Activated B cell treated with CpG ODN at 0.5 μM for 24 hours (primary cell): ENCODE results near the gene LARP4B. TPM values are rescaled to one million over a fixed set of nuclear protein-coding genes. Genes with fewer than 3 reads are reported as not detected.

Source experiments
- ATAC-seq: fragments of 200-7000 bp; cut with Tn5 transposase; one replicate; pipeline ENCODE4 v1.10.0; 2021; ENCODE audit warnings: low read depth, mild to moderate bottlenecking, moderate library complexity
- CTCF ChIA-PET: fragments of 350-600 bp; sonication (Branson Sonifier 250); formaldehyde crosslinking; loops from one replicate; lab custom pipeline; 2021; ENCODE audit warnings: antibody characterized with exemption; lab: Charles Lee
- POLR2A ChIA-PET: fragments of 350-600 bp; sonication (Branson Sonifier 250); formaldehyde crosslinking; loops from one replicate; lab custom pipeline; 2021; ENCODE audit warnings: antibody characterized with exemption; lab: Charles Lee
- DNase-seq: peaks from one replicate; pipeline ENCODE4 v3.0.0; 2022
- H3K27ac Mint-ChIP-seq: one replicate; pipeline ENCODE4 v1.8.0; 2020; ENCODE audit warnings: mixed read lengths
- H3K27me3 Mint-ChIP-seq: one replicate; pipeline ENCODE4 v1.8.0; 2021; ENCODE audit warnings: mixed read lengths
- H3K36me3 Mint-ChIP-seq: one replicate; pipeline ENCODE4 v1.8.0; 2021; ENCODE audit warnings: low read depth, mixed read lengths
- H3K4me1 Mint-ChIP-seq: one replicate; pipeline ENCODE4 v1.8.0; 2021; ENCODE audit warnings: mixed read lengths
- H3K4me3 Mint-ChIP-seq: one replicate; pipeline ENCODE4 v1.8.0; 2020; ENCODE audit warnings: mild to moderate bottlenecking, mixed read lengths
- H3K9me3 Mint-ChIP-seq: one replicate; pipeline ENCODE4 v1.8.0; 2020; ENCODE audit warnings: mixed read lengths
- intact Hi-C: fragments of 100-400 bp; cut with micrococcal nuclease; formaldehyde crosslinking; loops from one replicate; pipeline ENCODE4 v1.15.1; 2024
- total RNA-seq: library from RNA; stranded (reverse); gene quantifications from 2 replicates; pipeline ENCODE4 v1.2.3, GENCODE V29; 2022
- TF ChIP-seq, protein P1 (sequence below): fragments of 200-600 bp; IDR thresholded peaks from one replicate; pipeline ENCODE4 v1.8.0; 2022; ENCODE audit warnings: antibody characterized with exemption, mild to moderate bottlenecking

The LARP4B gene
- total RNA-seq, 1 donor from 2014 or later = 103 TPM

DNA sequence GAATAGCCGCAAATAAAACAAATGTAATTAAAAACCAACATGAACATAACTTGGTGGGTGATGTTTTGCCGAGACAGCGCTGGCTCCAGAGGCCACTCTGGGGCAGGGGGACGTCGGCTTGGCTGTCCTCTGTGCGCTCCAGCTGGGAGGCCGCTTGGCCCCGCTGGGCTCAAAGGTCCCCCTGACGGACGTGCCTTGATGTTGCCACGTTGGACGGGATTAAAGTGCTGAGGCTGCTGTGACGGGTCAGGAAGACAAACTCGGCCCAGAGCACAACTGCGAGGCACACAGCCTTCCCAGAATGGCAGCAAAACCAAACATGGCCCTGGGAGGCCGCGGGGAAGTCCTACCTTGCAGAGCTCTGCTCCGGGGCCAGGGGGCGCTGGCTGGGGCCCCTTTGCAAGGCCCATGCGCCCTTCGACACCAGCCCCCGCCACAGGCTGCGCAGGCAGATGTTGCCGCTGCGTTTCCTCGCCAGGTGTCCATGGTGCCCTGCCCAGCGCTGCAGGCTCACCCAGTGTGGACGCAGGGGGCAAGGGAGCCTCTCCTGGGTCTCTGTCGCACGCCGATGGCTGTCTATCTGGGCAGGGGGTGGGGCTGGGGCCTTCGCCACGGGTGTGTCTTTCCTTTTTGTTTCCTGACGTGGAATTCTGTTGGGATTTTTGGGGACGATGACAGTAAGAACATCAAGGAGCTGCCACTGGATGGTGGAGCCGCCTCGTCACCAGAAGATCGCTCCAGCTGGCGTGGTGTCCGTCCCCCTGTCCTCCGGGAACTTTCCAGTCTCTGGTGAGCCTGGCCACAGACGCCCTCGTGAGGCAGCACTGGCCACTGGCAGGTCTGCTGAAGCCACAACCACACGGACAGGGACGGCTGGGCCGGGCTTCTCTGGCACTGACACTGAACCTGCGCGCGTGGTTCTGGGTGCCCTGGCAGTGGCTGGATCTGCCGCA is 142.4 kb downstream of the LARP4B start:
- CTCF ChIA-PET = interaction anchor here (0.7 kb wide), 1 partner anchor 29 kb away, joined by 3 read pairs; no protein-coding TSS in a partner anchor
- ATAC-seq (peak; percentile 71), DNase-seq (peak; percentile 22)
- H3K4me3 Mint-ChIP-seq = peak overlapping the region; percentile 74
- TF ChIP-seq, protein P1, sequence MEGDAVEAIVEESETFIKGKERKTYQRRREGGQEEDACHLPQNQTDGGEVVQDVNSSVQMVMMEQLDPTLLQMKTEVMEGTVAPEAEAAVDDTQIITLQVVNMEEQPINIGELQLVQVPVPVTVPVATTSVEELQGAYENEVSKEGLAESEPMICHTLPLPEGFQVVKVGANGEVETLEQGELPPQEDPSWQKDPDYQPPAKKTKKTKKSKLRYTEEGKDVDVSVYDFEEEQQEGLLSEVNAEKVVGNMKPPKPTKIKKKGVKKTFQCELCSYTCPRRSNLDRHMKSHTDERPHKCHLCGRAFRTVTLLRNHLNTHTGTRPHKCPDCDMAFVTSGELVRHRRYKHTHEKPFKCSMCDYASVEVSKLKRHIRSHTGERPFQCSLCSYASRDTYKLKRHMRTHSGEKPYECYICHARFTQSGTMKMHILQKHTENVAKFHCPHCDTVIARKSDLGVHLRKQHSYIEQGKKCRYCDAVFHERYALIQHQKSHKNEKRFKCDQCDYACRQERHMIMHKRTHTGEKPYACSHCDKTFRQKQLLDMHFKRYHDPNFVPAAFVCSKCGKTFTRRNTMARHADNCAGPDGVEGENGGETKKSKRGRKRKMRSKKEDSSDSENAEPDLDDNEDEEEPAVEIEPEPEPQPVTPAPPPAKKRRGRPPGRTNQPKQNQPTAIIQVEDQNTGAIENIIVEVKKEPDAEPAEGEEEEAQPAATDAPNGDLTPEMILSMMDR = no peak
- H3K4me1 Mint-ChIP-seq = peaks cover 10% of the 10 kb centered on the region
- no peak overlapping the region for H3K27ac Mint-ChIP-seq
- H3K9me3 Mint-ChIP-seq = no peaks in the 10 kb centered on the region
- H3K36me3 Mint-ChIP-seq = no peaks in the 10 kb centered on the region
- POLR2A ChIA-PET = no interaction called here
- H3K27me3 Mint-ChIP-seq = peaks cover 20% of the 10 kb centered on the region
- intact Hi-C loops = loop anchor here (1.0 kb wide), 1 partner anchor 278 kb away; no protein-coding TSS in a partner anchor

DNA sequence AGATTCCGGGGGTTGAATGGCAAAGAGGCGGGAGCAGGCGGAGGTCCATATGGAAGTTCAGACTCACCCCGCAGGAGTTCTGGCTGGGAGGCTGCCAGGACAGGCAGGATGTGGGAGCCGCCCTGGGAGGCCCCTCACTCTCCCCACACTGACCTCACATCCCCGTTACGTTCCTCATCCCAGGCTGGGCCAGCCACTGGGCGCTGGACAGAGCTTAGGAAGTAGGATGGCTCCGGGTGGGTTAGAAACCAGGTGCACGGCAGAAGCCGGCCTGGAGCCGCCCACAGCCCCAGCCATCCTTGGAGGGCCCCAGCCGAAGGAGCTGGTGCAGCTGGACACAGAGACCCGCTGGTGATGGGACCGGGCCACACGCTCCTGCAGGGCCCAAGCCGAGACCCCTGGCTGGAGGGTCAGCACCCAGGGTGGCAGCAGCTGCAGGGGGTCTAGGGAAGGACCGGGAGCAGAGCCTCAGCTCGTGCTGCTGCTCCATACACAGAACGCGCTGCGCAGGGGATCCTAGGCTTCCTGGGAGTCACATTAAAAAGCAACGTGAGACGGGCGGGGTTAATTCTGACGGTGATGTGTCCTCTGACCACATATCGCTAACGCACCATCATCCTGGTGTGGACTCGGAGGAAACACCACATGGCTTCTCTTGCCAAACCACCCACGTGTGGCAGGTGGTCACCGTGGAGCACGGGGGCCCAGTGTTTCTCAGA is 143.4 kb downstream of the LARP4B start:
- Mint-ChIP-seq H3K4me3 (no peak overlapping the region), H3K36me3 (no peaks in the 10 kb centered on the region), H3K27ac (no peak overlapping the region), H3K9me3 (no peaks in the 10 kb centered on the region), H3K27me3 (peaks cover 20% of the 10 kb centered on the region), H3K4me1 (peaks cover 10% of the 10 kb centered on the region)
- peak; percentile 12 for DNase-seq
- intact Hi-C loops = no loop called here
- ChIA-PET POLR2A (no interaction called here), CTCF (no interaction called here)
- TF ChIP-seq, protein P1 = no peak
- no peak for ATAC-seq

DNA sequence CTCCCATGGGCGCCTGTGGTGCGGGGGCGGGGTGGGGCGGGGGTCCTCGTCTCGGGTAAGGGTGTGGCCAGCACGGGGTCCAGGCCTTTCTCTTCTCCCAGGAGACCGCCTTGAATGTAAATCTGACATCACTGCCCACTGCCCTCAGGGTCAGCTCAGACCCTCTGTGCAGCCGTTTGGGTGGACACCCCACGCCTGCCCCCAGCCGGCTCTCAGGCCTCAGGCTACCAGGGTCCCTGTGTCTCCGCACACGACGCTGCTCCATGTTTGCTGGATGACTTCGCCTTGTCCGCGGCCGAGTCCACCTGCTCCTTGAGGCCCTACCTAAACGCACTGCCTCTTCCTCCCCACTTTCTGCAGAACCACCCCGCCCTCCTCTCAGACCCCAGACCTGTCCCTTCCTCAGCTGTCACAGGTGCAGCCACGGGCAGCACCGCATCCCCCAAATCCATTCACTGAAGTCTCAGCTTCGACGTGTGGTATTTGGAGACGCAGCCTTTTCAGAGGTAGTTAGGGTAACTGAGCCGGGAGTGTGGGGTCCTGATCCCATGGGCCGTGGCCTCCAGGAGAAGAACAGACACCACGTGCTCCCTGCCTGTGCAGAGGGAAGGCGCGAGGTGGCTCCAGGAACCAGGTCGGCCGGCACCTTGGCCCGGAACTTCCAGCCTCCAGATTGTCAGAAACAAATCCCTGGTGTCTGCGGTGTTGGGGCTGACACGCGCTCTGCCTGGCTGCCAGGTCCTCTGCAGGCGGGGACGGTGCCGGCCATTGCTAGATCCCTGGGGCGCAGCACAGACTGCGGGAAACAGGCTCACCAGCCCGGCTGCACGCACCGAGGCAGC is 144.7 kb downstream of the LARP4B start:
- H3K27me3 Mint-ChIP-seq = peaks cover 30% of the 10 kb centered on the region
- peaks cover 10% of the 10 kb centered on the region for H3K4me1 Mint-ChIP-seq
- TF ChIP-seq, protein P1 = no peak
- no peaks in the 10 kb centered on the region for H3K36me3 Mint-ChIP-seq
- ATAC-seq (no peak), DNase-seq (peak; percentile 11)
- H3K27ac Mint-ChIP-seq = no peak overlapping the region
- H3K4me3 Mint-ChIP-seq = no peak overlapping the region
- H3K9me3 Mint-ChIP-seq = no peaks in the 10 kb centered on the region
- intact Hi-C loops = no loop called here
- ChIA-PET CTCF (no interaction called here), POLR2A (no interaction called here)

DNA sequence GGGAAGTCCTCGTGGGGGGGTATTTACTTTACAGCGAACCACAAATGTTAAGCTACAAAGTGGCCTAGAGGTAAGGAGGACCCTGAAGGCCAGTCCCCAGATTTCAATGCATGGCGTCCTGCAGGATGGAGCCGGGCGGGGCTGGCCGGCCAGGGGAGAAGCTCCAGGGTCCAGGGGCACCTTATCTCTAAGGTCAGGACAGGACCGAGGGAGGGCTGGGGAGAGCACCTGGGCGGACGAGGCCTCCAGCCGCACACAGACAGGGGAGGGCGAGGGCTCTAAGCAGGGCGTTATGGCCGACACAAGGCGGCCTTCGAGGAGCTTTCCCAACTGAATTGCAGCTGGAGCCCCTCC is 145.7 kb downstream of the LARP4B start:
- intact Hi-C loops = no loop called here
- Mint-ChIP-seq H3K9me3 (no peaks in the 10 kb centered on the region), H3K4me1 (peaks cover 10% of the 10 kb centered on the region), H3K36me3 (no peaks in the 10 kb centered on the region), H3K4me3 (no peak overlapping the region), H3K27me3 (peaks cover 34% of the 10 kb centered on the region), H3K27ac (no peak overlapping the region)
- TF ChIP-seq, protein P1 = no peak
- peak; percentile 8 for DNase-seq
- no peak for ATAC-seq
- ChIA-PET CTCF (no interaction called here), POLR2A (no interaction called here)
